Stimulated activated CD4-positive, alpha-beta T cell treated with anti-CD3 and anti-CD28 coated beads, Interleukin-1b, Interleukin-23, amount 100 ng/mL, for 48 hours (primary cell): Measurements from ENCODE around the gene TGFA.
A peak's percentile ranks its signal among the peaks of the same experiment; 100 is the strongest.

Experiments
- DNase-seq: peaks from one replicate; pipeline ENCODE4 v3.0.0-alpha.2; 2020

The TGFA gene

DNA sequence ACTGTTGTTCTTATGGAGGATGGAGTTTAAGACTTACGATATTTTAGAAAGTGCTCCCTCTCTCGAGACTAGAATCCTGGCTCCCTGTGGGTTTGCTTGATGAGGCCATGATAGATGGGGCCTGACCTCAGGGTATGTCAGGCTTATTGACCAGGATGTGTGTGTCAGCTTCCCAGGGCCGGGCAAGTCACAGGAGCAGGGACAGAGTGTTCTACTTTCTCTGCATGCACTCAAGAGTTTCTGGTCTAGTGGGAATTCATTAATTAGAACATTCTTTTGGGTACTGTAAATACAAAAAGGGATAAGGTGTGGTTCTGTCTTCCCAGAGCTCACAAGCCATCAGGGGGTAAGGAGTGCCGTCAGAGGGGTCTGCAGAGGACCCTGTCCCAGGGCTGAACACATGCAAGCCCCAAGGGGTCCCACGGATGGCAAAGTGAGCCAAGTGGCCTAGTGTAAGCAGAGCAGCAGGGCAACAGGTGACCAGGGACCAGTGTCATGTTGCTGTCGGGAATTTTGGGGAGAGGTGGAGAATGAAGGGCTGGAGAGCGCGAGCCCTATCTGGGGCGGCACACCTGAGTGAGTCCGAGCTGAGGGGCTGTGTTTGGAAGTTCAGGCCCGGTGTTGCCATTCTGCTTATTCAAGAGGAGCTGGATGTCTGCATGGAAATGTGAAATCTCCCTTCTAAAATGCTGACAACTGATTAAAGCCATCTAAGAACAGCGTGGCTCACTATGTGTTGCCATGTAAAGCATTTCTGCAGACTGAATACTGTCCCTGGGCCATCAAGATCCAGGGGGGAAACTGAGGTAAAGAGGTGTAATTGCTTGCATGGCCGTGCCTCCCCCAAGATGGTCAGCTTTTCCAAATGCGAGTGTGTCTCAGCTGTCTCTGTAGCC, 91.4 kb downstream of the TGFA start:
- no peak for DNase-seq

DNA sequence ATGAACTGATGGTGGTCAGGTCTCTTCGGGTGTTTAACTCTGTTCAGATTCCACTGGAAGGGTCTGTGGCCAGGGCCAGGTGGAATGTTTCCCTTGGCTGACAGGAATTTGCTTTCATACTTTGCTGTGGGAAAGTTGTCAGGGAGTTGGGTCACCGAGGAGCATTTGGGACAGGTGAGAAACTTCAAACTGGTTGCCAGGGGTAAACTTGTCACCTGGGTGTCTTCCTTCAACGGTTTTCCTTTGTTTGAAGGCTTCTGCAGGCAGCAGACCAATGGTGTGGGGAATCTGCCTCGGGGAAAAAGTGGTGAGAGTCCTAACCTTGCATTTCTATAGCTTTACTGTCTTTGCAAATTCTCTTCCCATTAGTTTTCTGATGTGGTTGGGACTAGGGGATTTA, 92.2 kb downstream of the TGFA start:
- no peak for DNase-seq

DNA sequence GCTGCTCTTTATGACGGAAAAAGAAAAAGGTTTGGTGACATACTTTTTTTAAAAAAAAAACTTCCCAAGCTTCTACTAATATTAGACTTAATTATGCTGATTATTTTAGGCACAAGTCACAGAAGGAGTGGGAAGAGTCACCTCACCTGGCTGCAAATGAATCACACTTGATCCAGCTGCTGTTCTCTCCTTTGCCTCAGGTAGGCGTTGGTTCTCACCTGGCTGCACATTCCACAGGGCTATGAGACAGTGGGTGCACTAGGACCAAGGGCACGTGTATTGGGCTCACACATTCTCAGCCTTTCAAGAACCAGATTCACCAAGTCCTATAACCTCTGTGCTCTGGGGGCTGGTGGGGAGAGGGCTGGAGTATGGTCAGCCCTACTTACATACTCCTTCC, 93.3 kb downstream of the TGFA start:
- DNase-seq: no peak

DNA sequence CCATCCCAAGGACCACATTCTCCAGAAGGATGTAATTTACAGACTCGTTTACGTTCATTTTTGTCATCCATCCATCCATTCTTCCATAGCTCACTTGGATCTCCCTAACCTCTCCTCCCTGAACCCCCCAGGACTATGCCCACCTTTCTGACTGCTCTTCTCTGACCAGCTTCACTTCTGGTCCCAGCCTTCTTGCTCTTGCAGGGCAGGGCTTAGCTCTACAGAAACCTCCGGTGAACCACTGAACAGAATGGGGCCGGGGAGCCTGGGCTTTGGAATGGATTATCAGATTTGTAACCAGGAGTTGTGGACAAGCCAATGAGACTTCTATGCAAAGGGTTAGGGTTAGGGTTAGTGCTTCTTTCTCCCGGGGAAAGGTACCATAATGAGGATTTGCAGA, 95.0 kb downstream of the TGFA start:
- no peak for DNase-seq

GRCh38 chr2:70456585-70457495, 96.8 kb downstream of the TGFA start:
- DNase-seq: no peak

DNA sequence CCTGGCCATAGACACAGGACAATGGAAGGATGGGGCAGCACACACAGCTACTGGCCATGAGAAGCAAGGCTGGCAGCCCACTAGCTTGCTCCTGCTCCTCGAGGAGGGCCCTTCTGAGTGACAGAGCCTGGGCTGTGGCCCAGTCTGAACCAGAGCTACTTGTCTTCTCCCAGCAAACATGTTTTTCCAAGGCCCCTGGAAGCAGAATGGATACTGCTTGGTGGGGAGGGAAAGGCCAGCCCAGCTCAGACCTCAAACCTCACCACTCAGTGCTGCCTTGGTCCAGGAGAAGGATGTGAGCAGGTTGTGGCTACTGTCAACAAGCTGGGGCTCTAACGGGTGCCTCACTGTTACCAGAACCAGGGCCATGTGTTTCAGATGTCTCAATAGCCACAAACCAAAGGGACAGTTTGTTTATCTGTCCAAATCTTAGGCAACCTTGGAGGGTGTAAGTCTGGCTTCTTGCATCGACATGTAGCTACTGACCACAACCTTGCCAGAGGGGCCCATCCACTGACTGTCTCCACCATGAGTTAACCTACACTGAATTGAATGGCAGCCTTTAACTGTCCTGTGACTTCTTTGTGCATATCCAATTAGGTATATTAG, 98.6 kb downstream of the TGFA start:
- no peak for DNase-seq

DNA sequence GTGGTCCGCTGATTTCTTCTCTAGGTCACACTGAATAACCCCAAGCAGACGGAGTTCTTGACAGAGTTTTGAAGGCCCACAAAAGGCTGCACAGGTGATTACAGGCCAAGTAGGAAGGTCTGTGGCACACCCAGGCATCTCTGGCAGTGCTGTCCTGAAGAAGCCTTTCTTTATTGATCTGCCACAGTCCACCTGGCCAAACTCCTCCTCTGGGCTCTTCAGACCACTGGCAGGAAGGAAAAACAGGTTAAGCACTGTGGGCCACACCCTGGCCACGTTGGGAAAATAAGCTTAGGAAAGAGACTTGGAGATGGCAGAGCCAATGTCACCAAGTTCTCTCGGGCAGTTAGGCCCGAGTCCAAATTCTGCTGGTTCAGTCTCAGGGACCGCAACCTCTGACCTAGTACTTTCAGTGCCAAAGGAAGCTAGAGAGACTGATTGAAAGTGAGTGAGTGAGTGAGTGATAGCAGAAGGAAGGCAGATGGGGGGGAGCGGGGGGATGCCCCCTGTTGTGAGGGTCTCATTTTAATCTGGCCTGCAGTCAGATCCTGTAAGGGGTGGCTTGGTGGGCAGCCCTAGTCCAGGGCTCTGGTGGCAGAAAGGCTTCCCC, 102.9 kb downstream of the TGFA start:
- no peak for DNase-seq

GRCh38 chr2:70448041-70448440, 105.6 kb downstream of the TGFA start:
- no peak for DNase-seq

DNA sequence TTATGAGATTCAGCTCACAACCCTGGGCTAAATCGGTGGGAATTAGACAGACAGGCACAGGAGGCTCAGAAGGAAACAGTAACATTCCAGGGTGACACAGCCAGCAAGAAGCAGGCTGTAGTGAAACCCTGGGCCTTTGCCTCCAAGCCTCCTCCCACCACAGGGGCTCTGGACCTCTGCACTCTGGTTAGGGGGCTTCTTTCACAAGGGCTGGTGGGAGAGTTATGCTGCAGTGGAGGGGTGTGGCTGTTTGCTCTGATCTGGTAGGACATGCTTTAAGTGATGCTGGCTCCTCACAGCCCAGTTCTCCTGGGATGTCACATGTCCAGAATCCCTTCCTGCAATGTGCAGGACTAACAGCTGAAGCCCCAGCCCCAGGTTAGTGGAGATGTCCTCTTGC, 109.9 kb downstream of the TGFA start:
- no peak for DNase-seq

DNA sequence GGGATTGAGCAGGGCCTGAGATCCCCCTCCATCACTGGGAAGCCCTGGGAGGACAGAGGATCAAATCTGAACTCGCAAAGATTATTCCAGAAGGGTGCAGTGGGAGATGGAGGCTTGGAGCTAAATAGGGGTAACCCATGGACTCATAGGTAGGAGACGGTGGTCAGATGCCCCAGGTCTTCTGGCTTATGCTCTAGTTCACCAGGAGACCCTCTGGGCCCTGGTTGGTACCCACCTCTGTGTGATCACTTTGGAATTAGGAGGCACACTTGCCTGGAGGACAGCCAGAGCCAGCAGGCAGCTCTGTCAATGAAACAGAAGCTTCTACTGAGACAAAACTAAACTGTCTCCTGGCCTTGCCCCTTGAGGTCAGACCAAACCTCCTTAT, 110.6 kb downstream of the TGFA start:
- no peak for DNase-seq

DNA sequence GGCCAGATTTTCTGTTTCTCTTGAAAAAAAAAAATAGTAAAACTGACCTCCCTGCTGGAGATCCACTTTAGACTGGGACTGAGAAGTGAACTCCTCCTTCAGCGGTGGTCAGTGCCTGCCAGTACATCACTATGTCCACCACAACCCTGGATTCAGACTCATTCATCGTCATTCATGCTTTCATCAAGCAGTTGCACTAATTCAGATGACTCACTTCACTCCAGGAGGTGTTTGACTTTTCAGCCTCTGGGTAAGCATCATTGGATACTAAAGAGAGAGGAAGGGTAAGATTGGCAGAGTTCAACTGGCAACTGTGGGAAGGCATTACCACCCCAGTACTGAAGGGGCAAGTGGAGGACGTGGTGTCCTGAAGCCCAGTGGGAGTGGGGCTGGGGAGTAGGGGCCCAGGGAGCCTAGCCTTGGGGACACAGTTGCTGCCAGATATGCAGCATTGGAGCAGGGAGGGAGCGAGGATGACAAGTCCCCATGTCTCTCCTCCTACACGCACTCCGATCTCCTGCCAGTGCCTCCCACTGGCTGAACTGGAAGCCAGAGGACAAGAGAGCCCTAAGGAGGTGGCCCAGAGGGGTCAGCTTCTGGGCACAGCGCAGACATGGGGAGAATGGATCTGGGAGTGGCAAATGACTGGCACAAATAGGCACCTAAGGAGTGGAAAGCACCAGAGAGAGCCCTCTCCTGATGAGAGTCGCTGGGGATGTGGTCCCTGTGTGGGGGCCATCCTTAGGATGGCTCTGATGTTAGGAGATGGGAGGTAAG, 111.1 kb downstream of the TGFA start:
- no peak for DNase-seq

DNA sequence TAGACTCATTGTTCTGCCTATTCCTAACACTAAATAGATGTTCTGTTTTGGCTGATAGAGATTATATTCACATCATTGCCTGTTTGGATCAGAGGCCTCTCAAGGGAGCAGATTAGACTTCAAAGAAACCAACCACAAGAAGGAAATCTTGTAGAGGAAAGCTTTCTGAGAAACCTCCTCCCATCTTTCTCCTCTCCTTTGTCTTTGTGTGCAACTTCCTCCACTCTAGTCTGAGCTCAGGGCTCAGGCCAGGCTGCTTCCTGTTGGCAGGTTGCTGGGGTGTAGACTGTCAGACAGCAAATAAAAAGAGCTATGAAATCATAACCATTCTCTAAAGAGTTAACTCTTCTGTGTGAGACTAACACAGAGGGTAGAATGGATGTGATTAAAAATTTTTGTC, 113.0 kb downstream of the TGFA start:
- DNase-seq: peak; percentile 16

- no peak for DNase-seq
Measured at GRCh38 chr2:70435138-70435537, 118.5 kb downstream of the TGFA start.

GRCh38 chr2:70433315-70433714, 120.3 kb downstream of the TGFA start:
- DNase-seq: no peak

GRCh38 chr2:70431716-70432347, 121.8 kb downstream of the TGFA start:
- no peak for DNase-seq

DNA sequence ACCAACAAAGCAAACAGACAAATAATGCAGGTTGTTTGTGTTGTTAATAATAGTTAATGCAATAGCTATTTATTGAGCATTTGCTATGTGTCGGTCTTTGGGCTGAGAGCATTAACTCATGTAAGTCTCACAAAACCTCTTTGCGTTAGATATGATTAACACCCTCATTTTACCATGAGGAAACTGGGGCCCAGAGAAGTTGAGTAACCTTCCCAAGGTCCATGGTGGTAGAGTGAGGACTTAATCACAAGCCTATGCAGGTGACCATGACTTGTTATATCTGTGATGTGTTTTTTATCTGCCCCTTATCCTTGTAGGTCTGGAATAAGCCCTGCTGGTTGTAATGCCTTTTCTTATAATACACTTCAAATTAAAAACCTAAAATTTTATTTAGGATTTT, 127.3 kb downstream of the TGFA start:
- DNase-seq: no peak

DNA sequence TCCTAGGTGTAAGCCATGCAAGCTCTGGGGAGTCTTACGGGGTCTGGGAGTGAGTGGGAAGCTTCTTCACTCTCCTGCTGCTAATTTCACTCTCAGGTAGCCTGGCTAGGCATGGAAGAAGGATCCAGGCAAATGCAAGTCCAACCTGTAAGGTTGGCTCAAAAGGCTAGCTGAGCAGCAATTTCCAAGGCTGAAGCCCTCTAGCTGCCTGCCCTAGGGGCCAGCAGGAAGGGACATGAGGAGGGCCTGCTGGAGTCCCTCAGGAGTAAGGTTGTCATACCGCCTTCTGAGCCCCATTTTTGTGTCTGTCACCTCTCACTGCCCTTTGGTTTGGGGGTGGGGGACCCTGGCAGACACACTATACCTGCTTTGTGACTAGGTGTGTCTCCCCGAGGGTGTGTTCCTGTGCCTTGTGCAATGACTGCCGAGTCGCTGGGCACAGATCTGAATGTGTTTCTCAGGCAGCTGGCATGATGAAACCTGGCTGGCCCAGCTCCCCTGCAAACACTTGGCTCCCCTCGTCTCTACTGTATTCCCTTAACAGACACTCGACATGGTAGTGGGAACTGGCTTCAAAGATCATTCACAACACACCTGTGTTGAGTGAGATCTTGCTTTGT, 127.8 kb downstream of the TGFA start:
- DNase-seq: no peak

- no peak for DNase-seq
Measured at GRCh38 chr2:70420740-70421139, 132.9 kb downstream of the TGFA start.

DNA sequence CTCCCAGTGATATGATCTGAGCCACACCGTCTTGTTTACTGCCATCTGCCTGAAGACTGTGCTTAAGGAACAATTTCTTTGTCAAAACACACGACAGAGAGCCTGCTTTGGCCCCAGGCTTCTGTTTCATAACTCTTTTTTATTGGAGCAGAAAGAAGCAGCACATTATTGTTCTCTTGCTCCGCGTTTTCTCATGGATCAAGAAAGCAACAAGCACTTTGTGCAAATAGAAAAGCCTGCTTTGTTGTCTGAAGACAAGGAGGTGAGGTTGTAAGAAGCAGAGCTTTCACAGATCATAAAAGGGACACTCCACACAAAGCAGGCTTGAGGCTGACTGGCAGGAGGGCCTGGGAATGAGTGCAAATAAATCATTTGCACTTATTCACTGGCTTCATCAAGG, 133.5 kb downstream of the TGFA start:
- no peak for DNase-seq

DNA sequence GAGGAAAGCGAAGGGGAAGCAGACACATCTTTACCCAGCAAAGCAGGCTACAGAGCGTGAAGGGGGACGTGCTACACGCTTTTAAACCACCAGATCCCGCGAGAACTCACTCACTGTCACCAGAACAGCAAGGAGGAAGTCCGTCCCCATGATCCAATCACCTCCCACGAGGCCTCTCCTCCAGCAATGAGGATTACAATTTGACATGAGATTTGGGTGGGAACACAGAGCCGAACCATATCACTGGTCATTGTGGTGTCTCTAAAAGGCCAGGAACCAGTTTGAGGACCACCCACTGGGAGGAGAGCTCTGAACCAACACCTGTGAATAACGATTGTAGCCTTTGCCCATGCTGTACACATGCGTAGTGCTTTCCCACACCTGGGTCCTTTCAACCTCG, 135.1 kb downstream of the TGFA start:
- no peak for DNase-seq

DNA sequence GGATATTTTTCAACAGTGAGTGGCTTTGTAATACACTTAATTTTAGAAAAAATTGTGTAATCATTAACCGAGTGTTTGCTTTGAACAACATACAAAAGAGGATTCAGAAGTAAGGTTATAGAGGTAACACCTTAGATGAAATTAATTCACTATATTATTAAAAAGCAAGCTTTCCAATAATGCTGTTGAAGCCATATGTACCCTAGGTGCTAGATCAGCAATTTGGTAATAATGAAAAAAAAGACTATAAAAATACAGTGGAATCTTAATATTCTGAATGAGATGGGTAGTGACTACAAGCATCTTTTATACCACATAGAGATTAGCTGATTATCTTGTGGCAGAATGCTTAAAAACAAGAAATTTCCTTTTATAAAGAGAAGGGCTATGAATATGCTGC, 136.6 kb downstream of the TGFA start:
- no peak for DNase-seq
